Osteocyte (in vitro differentiated cells): ENCODE results near the gene CASP8. TPM values are rescaled to one million over a fixed set of nuclear protein-coding genes. Genes with fewer than 3 reads are reported as not detected.
"Not testable (repeated sequence)": the region's sequence is repeated elsewhere in the genome, so short reads cannot be mapped to it uniquely, and the experiment has no call there.

Experiments used
- DNase-seq: peaks from one replicate; pipeline ENCODE4 v3.0.0; 2021; ENCODE audit warnings: mixed read lengths; ENCODE audit not compliant: unreplicated experiment; ENCODE audit errors: extremely low spot score
- H3K27ac Mint-ChIP-seq: one replicate; pipeline ENCODE4 v1.8.0; 2021; ENCODE audit warnings: mild to moderate bottlenecking, mixed read lengths; ENCODE audit not compliant: unreplicated experiment
- H3K27me3 Mint-ChIP-seq: one replicate; pipeline ENCODE4 v1.8.0; 2021; ENCODE audit warnings: mixed read lengths; ENCODE audit not compliant: unreplicated experiment
- H3K36me3 Mint-ChIP-seq: one replicate; pipeline ENCODE4 v1.8.0; 2021; ENCODE audit warnings: mixed read lengths; ENCODE audit not compliant: unreplicated experiment
- H3K4me1 Mint-ChIP-seq: one replicate; pipeline ENCODE4 v1.8.0; 2021; ENCODE audit warnings: mixed read lengths; ENCODE audit not compliant: unreplicated experiment
- H3K4me3 Mint-ChIP-seq: one replicate; pipeline ENCODE4 v1.8.0; 2021; ENCODE audit warnings: mild to moderate bottlenecking, moderate library complexity, mixed read lengths; ENCODE audit not compliant: unreplicated experiment
- H3K9me3 Mint-ChIP-seq: one replicate; pipeline ENCODE4 v1.8.0; 2021; ENCODE audit warnings: mixed read lengths; ENCODE audit not compliant: unreplicated experiment
- total RNA-seq: library from RNA; stranded (reverse); gene quantifications from 2 replicates; pipeline ENCODE4 v1.2.1, GENCODE V29; 2021
- TF ChIP-seq, protein P1 (sequence below): fragments of 200-600 bp; sonication (generic); IDR thresholded peaks from 2 replicates; pipeline ENCODE4 v1.5.0; 2021; ENCODE audit warnings: antibody characterized with exemption, mild to moderate bottlenecking, moderate library complexity

CASP8 gene
- total RNA-seq, 1 donor from 2014 or later, result 11.4 TPM

DNA sequence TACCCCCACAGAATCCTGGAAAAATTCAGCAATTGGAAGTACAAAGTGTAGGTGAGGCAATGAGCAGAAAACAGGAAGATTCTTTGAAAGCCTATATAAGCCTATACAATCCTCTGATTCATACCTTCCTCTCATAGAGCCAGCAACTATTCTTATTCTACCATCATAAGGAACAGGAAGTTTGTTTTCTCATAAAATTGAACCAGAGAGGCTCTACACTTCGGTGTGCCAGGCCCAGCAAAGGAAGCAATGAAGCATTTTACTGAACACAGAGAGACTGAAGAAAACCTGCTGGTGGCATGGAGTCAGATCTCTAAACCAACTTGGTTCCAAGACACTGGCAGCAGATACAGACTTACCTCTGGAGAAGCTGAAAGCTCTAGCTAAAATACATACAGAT, 18.7 kb downstream of the CASP8 start:
- peaks cover 33% of the 10 kb centered on the region for H3K36me3 Mint-ChIP-seq
- no peak overlapping the region for H3K4me3 Mint-ChIP-seq
- H3K4me1 Mint-ChIP-seq, result no peaks in the 10 kb centered on the region
- no peaks in the 10 kb centered on the region for H3K9me3 Mint-ChIP-seq
- no peak for DNase-seq
- H3K27me3 Mint-ChIP-seq, result no peaks in the 10 kb centered on the region
- TF ChIP-seq, protein P1, sequence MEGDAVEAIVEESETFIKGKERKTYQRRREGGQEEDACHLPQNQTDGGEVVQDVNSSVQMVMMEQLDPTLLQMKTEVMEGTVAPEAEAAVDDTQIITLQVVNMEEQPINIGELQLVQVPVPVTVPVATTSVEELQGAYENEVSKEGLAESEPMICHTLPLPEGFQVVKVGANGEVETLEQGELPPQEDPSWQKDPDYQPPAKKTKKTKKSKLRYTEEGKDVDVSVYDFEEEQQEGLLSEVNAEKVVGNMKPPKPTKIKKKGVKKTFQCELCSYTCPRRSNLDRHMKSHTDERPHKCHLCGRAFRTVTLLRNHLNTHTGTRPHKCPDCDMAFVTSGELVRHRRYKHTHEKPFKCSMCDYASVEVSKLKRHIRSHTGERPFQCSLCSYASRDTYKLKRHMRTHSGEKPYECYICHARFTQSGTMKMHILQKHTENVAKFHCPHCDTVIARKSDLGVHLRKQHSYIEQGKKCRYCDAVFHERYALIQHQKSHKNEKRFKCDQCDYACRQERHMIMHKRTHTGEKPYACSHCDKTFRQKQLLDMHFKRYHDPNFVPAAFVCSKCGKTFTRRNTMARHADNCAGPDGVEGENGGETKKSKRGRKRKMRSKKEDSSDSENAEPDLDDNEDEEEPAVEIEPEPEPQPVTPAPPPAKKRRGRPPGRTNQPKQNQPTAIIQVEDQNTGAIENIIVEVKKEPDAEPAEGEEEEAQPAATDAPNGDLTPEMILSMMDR, result no peak
- no peak overlapping the region for H3K27ac Mint-ChIP-seq

DNA sequence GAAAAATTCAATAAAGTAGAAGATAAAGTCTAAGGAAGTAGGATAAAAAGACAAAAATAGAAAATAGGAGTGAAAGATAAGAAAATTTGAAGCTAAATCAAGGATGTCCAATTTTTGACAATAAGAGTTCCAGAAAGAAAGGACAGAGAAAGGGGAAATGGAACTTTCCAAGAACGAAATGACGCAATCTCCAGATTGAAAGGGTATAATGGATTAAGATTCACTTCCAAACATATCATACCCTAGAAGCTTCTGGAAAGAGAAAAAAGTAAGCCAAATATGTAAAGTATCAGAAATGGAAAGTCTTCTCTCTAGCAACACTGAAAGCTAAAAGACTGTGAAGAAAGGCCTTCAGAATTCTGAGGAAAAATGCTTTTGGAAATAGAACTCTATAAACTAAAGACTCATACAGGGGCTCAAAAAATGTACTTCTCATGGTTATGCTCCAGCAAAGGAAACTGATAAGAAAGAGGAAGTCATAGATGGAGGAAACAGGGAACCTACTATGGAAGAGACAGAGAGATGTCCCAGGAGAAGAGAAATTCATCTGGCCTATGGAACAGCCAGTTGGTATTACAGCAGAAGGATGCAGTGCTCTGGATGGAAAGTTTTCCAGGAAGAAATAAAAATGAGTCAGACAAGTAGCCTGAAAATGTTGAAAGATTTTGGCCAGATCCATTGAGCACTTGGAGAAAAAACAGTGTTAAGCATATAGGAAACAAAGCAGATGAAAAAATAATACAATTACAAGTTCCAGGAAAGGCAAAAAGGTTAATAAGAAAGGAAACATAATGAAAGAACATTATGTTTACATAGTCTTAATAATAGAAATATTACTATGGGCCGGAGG, 20.1 kb downstream of the CASP8 start:
- H3K4me3 Mint-ChIP-seq, result no peak overlapping the region
- H3K9me3 Mint-ChIP-seq, result no peaks in the 10 kb centered on the region
- H3K4me1 Mint-ChIP-seq, result no peaks in the 10 kb centered on the region
- H3K27ac Mint-ChIP-seq, result no peak overlapping the region
- DNase-seq, result no peak
- TF ChIP-seq, protein P1, result no peak
- no peaks in the 10 kb centered on the region for H3K27me3 Mint-ChIP-seq
- H3K36me3 Mint-ChIP-seq, result peaks cover 30% of the 10 kb centered on the region

DNA sequence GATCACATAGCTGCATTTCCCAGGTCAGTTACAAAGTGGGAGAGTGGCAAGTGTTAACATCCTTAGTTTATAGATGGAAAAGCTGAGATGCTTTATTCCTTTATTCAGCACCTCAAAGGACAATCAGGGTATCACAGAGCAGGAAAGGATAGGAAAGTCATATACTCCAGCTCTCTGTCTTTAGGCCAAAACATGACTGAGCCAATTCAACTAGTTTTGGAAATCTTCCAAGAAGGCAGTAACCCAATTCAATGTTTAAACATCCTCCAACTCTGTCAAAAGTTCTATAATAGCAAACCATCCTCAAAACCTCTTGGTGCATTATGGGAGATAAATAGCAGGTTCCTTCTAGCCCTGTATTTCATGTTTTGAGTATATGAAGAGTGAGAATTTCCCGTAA, 25.2 kb downstream of the CASP8 start:
- H3K4me3 Mint-ChIP-seq, result no peak overlapping the region
- H3K27me3 Mint-ChIP-seq, result no peaks in the 10 kb centered on the region
- DNase-seq, result no peak
- TF ChIP-seq, protein P1, result no peak
- H3K4me1 Mint-ChIP-seq, result no peaks in the 10 kb centered on the region
- H3K27ac Mint-ChIP-seq, result no peak overlapping the region
- no peaks in the 10 kb centered on the region for H3K9me3 Mint-ChIP-seq
- peaks cover 46% of the 10 kb centered on the region for H3K36me3 Mint-ChIP-seq

DNA sequence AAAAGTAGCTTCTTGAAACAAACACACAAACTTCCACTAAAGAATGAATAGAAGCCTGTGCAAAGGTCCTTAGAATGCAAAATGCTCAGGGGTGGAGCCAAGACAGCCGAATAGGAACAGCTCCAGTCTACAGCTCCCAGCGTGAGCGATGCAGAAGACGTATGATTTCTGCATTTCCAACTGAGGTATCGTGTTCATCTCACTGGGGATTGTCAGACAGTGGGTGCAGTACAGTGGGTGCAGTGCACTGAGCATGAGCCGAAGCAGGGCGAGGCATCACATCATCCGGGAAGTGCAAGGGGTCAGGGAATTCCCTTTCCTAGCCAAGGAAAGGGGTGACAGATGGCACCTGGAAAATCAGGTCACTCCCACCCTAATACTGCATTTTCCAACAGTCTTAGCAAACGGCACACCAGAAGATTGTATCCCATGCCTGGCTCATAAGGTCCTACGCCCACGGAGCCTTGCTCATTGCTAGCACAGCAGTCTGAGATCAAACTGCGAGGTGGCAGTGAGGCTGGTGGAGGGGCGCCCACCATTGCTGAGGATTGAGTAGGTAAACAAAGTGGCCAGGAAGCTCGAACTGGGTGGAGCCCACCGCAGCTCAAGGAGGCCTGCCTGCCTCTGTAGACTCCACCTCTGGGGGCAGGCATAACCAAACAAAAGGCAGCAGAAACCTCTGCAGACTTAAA, 30.3 kb downstream of the CASP8 start:
- not testable (repeated sequence) for H3K27me3 Mint-ChIP-seq, H3K27ac Mint-ChIP-seq, DNase-seq, H3K4me3 Mint-ChIP-seq, H3K4me1 Mint-ChIP-seq
- H3K36me3 Mint-ChIP-seq, result peaks cover 43% of the 10 kb centered on the region
- H3K9me3 Mint-ChIP-seq, result peaks cover 12% of the 10 kb centered on the region

DNA sequence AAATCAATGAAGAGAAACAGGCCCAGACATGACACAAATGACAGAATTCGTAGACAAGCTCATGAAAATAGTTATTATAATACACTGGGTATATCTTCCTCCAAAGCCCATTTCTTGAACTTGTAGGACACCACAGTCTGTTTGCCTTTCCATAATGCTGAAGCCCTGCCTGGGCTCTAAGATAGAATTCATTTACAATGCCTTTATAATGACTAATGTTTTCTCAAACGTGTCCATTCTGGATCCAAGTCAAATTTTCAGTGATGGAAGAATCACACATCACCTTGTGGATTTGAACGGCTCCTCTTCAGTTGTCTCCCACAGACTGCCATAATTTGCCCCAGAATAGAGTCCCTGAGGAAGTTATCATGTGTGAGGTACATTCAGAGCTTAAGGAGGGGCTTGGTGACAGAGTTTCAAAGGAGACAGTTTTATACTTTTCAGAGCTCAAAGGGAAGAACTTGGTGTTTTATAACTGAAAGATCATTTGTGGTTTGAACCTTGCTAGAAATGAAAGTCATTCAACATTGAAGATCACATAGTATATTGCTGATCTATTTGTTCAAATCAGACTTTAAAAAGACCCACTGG, 38.2 kb downstream of the CASP8 start:
- H3K4me1 Mint-ChIP-seq, result no peaks in the 10 kb centered on the region
- no peaks in the 10 kb centered on the region for H3K27me3 Mint-ChIP-seq
- TF ChIP-seq, protein P1, result no peak
- no peak for DNase-seq
- H3K9me3 Mint-ChIP-seq, result peaks cover 19% of the 10 kb centered on the region
- peaks cover 16% of the 10 kb centered on the region for H3K36me3 Mint-ChIP-seq
- H3K4me3 Mint-ChIP-seq, result no peak overlapping the region
- no peak overlapping the region for H3K27ac Mint-ChIP-seq

DNA sequence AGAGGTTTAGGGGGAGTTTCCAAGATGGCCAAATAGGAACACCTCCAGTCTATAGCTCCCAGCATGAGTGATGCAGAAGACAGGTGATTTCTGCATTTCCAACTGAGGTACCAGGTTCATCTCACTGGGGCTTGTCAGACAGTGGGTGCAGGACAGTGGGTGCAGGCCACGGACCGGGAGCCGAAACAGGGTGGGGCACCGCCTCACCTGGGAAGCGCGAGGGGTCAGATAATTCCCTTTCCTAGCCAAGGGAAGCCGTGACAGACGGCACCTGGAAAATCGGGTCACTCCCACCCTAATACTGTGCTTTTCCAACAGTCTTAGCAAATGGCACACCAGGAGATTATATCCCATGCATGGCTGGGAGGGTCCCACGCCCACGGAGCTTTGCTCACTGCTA, 39.6 kb downstream of the CASP8 start:
- Mint-ChIP-seq H3K36me3 (peaks cover 16% of the 10 kb centered on the region), H3K9me3 (peaks cover 19% of the 10 kb centered on the region)
- not testable (repeated sequence) for H3K27me3 Mint-ChIP-seq, H3K4me1 Mint-ChIP-seq, H3K27ac Mint-ChIP-seq, DNase-seq, H3K4me3 Mint-ChIP-seq
